Breast epithelium (tissue), 3 donors: Measurements from ENCODE around the gene SLC5A6.

Experiments
- CTCF ChIP-seq, 3 donors: fragments of 450-650 bp; IDR thresholded peaks; one replicate each; pipeline ENCODE4 v1.5.1; 2016 to 2017; ENCODE audit warnings: antibody characterized with exemption in 3 of 3, mild to moderate bottlenecking in 3 of 3, moderate library complexity in 3 of 3
- POLR2A ChIP-seq: fragments of 450-650 bp; IDR thresholded peaks from one replicate; pipeline ENCODE4 v1.6.1; 2016; ENCODE audit warnings: antibody characterized with exemption, mild to moderate bottlenecking, moderate library complexity

GRCh38 chr2:27236136-27236535 is 24.1 kb upstream of the SLC5A6 start:
- no peak for TF ChIP-seq CTCF (IDR thresholded peaks at IDR 0.05)
- no peak for TF ChIP-seq POLR2A
